ENCODE measurements around the gene MMEL1.

Gene MMEL1

GRCh38 chr1:2544093-2544874, 88.5 kb downstream of the MMEL1 start:
- no peak for DNase-seq (ENCODE audit: low read depth in 2 of 2)

GRCh38 chr1:2543543-2544092, 89.2 kb downstream of the MMEL1 start:
- no peak for DNase-seq (ENCODE audit: low read depth in 2 of 2)

GRCh38 chr1:2542246-2542915, 90.4 kb downstream of the MMEL1 start:
- DNase-seq (ENCODE audit: low read depth in 2 of 2), result no peak

- no peak for DNase-seq (ENCODE audit: low read depth in 2 of 2)
Observed at GRCh38 chr1:2541619-2542245, 91.1 kb downstream of the MMEL1 start.

- DNase-seq (ENCODE audit: low read depth in 2 of 2), result no peak
Observed at GRCh38 chr1:2540816-2541492, 91.9 kb downstream of the MMEL1 start.

Data from stimulated activated CD8-positive, alpha-beta memory T cell treated with anti-CD3 and anti-CD28 coated beads, Interleukin-2, amount 100 ng/mL, for 1 hour (primary cell).